Limb (tissue), 2 donors: ENCODE data around the gene DTNB.

Source experiments
- DNase-seq, 2 donors: peaks; one replicate each; pipeline ENCODE4 v3.0.0-alpha.2; 2016; ENCODE audit errors: extremely low spot score in 2 of 2

The DTNB gene

DNA sequence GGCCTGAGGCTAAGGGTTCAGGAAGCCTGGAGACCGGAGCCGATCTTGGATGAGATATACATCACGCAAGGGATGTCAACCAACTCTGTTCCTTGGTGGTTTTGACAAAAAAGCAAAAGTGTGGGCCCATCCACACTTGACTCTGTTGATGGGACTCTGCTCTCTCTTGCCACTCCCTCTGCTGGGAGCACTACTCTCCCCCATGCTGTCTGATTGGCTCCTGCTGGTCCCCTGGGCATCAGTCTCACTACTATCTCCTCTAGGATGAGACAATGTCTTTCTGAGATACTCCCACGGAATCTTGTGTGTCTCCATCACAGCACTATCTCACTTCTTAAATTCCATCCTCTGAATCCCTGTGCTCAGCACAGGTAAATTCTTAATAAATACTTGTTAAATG lies 274.8 kb downstream of the DTNB start:
- DNase-seq, result no peak

DNA sequence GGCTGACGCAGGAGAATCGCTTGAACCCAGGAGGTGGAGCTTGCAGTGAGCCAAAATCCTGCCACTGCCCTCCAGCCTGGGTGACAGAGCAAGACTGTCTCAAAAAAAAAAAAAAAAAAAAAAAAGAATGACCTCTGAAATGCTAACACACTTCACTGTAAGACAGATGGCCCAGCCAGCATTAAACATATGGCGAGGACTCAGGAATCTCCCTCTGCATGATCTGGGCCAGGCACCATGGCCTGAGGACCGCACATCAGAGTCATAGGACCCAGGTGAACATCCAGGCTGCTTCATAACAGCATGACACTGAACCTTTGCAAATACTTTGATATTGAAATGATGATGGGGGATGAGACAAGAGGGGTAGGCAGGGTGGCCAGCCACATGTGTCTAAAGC lies 275.6 kb downstream of the DTNB start:
- DNase-seq, result no peak

DNA sequence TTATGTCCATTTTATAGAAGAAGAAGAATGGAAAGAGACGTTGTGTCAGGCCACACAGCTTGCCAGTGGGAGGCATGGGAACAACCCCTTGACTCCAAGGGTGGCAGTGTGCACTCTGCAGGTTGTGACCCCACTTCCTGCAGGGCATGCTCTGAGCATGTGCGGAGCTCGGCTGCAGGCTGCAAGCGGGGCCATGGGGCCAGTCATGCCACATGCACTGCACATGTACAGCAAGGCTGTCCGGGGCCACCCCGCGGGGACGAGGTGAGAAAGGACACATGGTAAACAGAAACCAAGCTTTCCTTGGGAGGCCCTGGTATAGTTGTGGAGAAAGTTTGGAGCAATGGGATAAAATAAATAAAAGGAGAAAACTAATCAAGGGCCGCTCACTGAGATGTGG lies 284.2 kb downstream of the DTNB start:
- DNase-seq, result no peak

DNA sequence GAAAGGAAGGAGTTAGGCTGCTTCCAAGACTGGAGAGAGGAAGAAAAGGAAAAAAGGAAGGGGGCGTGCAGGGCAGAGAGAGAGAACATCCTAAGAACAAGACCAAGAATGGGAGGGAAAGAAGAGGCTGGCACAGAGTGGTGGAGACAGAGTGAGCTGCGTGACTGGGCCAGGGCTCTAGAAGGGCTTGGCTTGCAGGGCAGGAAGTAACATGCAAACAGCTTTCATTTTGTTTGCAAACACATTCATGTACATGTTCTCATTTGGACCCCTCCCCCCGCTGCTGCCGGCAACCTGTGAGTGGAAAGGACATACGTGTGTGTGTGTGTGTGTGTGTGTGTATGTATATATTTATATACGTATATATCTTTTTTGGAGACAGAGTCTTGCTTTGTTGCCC lies 284.9 kb downstream of the DTNB start:
- DNase-seq, result no peak

DNA sequence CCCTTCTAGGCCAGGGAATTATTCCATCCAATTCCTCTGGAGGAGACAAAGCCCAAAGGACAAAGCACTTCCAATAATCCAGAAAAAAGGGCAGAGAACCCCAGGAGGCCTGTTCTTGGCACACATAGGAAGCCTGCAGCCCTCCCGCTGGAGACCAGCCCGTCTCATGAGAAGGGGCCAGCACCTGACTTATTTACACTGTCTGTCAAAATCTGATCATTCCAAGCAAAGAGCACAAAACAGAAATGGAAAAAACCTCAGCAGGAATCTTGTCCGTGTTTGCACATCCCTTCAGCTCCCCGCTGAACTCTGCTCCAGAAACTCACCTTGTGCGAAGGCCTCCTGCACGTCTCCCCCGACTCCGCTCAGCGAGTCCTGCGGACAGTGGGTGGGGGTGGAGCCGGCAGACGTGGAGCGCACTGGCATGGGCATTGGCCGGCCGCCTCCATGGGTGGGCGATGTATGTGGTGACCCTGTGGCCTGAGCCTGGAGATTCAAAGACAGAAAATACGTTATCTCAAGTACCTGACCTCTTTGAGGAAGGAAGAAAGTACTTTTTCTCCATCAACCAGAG lies 285.4 kb downstream of the DTNB start:
- DNase-seq, result no peak

DNA sequence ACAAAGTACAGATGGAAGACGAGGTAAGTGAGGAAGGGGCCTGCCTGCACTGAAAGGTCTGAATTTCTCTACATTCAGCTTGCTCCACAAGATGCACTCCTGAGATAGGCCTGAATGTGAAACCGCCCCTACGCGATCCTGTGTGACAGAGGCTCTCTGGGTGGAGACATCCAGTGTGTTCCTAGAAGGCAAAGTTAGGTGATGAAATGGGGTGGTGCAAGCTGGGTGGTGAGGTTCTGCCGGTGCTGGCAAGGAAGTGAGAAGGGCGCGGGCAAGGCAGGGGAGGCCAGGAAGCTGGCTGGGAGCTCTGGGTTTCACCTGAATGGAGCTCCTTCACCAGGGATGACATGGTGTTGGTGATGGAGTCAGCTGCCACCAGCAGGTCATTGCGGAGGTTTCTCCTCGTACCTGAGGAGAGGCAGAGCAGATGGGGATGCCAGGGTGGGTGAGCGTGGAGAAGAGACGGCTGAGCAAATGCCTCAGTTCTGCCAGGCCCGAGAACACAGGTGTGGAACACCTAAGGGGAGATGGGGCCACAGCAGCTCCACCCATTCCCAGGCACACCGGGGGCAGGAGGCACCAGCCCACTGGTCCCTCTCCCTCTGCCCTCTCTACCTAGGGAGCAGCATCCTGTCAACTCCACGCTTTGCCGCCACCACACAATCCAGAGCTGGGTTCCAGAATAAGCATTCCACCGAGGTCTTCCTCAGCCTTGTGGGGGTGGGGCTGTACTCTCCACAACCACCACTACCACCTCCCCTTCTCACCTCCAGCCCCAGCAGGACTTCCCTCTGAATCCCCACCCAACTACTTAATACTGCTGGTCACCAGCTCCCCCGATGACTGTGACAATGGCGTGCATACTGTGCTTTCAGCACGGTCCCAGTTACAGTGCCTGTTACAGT lies 286.2 kb downstream of the DTNB start:
- peak in 1 of 2 donors; percentile 10 for DNase-seq

DNA sequence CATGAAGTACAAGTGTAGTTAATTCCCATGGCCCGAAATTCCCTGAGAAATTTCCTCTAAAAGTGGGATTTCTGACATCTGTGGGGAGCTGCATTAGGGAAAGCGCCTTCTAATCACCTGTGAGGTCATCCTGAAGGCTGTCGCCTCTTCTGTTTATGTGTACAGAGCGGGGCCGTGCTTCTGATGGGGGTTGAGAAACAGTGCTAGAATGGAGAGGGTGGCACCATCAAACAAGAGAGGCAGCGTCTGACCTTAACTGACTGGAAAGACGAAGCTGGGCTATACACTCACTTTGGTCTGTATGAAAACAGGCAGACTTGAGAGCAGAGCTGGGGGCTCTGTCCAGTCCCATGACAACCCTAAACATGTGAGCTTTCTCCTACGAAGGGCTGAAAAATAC lies 287.5 kb downstream of the DTNB start:
- peak in 1 of 2 donors; percentile 5 for DNase-seq

DNA sequence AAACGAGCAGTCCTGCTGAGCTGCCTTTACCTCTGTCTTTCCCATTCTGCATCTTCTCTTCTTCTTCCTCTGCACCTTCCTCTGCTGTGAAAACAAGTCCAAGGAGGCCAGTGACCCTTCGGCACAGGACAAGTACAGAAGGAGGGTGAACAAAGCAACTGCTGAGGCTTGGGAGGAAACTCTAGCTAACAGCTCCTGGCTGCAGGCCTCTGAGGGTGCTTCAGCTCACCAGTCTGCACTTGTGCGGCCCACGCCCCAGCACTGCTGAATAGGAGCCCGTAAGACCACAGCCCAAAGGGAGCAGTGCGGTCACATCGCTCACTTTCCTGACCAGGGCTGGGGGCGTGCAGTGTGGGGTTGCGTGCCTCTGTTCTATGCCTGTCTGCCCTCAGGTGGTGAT lies 289.6 kb downstream of the DTNB start:
- no peak for DNase-seq

DNA sequence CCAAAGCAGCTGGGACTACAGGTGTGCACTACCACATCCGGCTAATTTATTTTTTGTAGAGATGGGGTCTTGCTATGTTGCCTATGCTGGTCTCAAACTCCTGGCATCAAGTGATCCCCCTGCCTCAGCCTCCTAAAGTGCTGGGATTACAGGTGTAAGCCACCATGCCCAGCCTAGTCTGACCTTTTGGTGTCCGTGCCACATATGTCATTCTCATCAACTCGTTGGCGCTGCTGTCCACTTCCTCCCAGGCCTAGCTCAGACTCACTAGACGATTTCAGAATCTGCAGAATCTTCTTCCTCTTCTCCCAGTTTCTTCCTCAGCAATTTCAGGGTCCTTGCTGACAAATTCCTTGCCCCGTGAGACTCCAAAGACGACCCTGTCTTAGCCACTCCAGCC lies 291.9 kb downstream of the DTNB start:
- DNase-seq, result peak in 1 of 2 donors; percentile 11

DNA sequence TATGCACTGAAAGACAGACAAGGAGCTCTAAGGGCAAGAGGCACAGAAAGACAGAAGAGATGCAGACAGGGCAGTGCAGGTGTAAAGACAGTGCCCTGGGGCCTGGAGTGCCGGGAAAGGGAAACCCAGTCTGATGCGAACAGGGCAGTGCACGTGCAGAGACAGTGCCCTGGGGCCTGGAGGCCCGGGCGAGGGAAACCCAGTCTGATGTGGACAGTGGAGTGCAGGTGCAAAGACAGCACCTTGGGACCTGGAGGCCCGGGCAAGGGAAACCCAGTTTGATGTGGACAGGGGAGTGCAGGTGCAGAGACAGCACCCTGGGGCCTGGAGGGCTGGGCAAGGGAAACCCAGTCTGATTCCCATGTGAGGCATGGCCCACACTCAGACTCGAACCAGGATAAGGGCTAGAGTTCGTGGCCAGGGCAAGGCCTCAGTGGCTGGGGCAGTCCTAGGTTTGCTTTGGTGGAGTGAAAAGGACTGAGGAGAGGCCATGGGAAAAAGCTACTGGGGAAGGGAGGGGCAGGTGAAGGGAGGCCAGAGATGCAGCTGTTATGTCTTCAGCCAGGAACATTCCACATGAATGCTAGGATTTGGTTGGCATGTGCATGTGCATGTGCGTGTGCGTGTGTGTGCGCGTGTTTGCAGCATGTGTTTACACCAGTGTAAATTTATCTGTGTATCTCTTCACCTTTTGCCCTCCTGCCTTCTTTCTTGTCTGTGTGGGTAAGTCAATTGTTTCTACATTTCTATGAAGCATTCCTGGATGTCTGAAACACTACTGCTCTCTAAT lies 292.6 kb downstream of the DTNB start:
- peak; percentile 40 to 44 for DNase-seq

DNA sequence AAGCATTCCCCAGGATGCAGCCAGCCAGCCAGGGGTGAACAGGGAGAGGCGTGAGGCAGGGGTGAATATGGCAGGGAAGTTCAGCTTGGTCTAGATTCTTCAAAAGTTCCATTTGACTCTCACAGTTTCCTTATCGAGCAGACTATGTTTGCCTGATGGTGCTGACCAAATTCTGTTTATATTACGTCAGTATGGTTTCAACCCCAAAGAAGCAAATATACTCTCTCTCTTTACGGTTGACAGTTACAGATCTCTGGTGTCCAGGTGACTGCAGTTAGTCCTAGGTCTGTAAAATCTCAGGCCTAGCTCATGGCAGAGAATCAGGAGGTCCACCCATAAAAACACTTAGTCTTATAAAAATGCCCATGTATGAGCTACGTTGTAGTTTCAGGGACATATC lies 293.4 kb downstream of the DTNB start:
- DNase-seq, result peak in 1 of 2 donors; percentile 17

DNA sequence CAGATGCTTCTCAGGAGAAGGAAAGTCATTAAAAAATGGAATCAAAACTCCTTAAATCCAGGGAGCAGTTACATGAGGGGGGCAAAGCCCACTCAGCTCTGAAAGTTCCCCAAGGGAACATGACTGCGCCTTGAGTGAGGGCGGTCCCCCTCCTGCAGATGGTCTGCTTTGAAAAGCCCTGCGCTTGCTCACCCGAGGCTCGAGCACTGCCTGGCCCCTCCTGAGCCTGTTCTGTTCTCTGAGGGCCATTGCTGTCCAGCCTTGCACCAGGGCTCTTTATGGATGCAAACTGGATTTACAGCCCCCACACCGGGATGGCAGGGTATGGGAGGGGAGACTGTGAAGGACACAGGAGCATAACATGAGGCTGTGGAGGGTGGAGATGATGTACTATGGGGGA lies 293.8 kb downstream of the DTNB start:
- peak in 1 of 2 donors; percentile 19 for DNase-seq

DNA sequence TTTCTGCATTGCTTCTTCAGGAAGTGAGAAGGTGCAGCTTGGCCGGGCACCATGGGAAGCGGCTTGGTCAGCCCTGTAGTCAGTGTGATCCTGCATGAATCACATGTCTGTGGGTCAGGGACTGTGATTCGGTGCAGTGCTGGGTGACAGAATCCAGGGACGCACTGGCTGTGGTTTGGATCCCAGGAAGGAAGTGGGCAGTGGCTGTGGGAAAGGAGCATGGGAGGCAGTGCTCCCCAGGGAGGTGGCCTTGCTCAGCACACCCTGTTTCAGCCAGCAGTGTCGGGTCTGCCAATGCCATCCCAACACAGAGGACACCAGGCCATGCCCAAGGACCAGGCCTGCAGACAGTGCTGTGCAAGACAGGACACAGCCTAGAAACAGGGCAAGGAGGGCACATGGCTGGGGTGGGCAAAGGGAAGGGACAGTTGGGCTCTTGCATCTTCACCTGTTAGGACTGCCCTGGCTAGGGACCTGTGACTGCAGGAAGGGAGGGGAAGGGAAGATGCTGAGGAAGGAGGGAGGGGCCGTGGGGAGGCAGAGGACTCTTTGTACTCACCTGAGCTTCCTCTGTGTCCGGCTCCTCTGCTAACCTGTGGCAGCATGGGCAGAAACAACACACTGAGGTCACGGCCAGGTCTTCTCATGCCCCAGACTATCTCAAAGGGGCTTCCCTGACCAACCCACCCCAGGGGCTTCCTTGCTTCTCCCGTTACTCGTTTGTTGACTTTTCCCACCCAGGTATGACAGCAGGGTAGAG lies 294.5 kb downstream of the DTNB start:
- peak in 1 of 2 donors; percentile 23 for DNase-seq

DNA sequence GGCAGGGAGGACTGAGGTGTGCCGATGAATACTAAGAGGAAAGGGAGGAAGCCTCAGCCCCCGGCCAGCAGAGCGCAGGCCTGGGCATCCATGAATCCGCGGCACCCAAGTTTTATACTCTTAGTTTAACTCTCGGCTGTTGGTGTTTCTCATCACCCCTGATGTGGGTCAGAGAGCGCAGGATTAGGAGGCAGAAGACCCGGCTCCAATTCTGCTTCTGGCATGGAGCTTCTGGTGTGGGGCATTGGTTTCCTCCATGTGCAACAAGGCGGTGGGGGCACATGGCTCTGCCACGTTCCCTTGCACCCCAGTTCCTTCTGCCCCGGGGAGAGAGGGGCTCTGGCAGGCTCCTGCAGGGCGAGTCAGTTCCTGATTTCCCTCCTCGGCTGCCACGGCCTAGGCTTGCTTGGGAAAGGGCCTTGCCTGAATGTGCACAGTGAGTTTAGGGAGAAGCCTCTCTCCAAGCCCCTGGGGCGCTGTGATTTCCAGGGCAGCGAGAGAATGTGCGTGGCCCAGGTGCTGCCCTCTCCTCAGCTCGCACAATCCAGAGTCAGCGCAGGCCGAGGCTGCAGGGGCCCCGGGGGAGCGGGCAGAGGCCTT lies 295.5 kb downstream of the DTNB start:
- peak in 1 of 2 donors; percentile 26 for DNase-seq

DNA sequence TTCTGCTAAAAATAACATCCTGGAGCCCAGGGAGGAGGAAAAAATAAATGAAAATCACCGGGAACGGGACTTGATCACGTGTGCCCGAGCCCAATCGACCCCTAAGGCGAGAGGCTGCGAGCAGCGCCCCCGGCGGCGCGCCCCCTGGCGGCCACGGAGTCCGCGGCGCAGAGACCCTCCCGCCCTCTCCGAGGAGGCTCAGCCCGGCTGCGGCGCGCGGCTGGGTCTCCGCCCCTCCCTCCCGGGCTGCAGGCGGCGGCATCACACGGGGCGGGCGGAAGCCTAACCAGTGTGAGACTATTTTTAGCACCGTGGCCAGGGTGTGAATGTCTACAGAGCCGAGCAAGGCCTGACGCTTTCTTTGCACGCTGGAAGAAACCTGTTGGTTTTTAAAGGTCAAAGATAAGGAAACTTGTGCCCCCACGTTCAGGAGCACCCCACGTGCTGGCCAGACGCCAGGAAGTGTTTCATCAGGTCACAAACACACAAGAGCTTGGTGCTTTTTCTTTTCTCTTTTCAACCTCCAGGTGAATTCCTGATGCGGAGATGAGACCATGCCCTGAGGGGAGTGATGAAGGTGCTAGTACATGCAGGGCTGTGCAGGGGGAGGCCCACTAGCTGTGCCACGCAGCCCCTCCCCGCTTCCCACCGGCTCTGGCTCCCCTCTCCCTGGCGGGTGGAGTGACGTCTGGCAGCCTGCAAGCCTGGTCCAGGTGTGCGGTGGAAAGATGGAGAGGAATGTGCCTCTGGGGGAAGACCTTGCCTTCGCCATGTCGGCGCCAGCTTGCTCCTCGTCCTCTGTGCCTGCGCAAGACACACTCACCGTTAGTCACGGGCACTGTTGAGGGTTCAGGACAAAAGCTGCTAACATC lies 296.4 kb downstream of the DTNB start:
- DNase-seq, result peak; percentile 90 to 92

DNA sequence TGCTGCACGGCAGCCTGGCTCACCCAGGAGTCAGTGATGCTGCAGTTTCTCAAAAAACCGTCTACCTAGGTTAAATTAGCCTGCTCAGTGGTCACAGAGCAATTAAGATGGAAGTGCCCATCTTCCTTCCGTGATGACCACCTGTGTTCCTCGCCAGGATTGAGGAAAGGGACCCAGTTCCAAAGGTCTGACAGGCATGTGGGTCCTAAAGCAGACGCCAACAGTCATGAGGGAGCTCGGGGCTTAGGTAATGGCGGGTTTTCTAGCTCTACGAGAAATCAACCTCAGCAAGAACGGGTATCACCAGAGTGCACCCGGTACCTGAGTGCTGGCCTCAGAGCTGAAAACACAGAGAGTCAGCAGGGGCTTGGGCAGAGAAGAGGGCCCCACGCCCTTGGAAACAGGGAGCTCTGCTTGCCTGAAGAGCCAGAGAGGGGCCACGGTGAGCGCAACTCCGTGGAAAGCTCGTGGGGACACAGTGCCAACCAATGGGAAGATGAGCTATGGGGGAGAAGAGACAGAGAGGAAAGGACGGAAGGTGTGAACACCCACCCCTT lies 297.3 kb downstream of the DTNB start:
- peak in 1 of 2 donors; percentile 42 for DNase-seq

DNA sequence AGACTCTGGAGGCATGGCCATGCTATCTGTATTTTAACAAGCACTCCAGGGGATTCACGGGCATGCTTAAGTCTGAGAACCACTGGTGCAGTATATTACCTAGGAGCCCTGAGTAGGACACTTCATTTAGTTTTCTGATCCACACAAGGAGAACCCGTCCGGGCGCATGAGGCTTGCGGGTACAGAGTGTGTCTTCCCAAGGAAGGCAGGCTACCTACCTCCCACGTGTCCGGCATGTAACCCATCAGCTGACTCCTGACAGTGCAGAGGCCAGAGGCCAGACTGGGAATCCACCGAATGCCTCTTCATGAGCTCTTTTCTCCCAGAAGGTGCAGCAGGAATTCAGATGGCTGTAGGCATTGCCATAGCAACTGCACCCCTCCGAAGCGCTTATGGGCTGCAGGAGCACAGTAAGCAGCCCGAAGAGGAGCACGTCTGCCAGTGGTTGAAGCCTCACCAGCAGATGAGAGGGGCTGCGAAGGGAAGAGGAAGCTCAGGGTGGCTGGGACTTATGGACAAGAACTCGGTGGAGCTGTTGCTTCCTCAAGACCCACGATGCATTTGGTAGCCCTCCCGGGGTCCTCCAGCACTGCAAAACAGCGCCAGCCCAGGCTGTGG lies 297.9 kb downstream of the DTNB start:
- DNase-seq, result peak in 1 of 2 donors; percentile 27

DNA sequence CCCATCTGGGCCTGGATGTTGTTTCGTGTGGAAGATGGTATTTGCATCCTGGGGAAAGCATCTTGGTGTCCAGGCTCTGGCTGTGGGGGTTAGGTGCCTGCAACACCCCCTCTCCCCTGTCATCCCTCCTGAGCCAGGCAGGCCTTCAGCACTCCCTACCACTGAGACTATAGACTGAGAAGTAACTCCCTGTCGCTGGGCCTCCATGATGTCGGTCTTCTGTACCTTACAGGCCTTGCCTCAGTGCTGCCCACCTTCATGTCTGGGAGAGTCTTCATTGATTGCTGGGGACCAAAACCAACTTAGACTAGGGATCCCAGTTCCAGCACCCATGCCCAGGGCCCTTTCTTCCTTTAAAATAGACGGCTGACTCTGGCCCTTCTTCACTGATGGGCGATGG lies 298.6 kb downstream of the DTNB start:
- peak in 1 of 2 donors; percentile 19 for DNase-seq

DNA sequence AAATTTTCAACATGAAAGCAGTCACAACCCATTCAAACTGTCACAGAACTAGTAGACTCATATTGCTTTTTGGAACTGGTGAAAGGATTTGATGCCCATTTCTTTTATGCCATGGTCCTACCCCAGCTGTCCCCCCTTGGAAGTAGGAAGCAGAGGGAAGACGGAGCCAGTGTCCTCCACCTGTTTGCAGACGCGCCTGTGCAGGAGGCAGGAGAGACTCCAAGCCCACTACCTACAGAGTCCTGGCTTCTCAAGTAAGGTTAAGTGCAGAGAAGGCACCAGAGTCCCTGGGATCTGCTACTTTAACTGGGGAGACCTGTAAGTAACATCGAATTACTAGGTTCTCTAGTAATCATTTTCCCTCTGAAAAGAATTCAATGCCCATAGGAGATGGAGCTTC lies 299.0 kb downstream of the DTNB start:
- peak in 1 of 2 donors; percentile 5 for DNase-seq
